GM23338 (cell line): ENCODE measurements around the gene MAST4.

ENCODE experiments used
- CREB1 ChIP-seq: fragments of 250-450 bp; sonication (Bioruptor Pico); IDR thresholded peaks from 2 replicates; pipeline ENCODE4 v1.5.0; 2020; ENCODE audit warnings: low read depth, mild to moderate bottlenecking, moderate library complexity
- CTCF ChIP-seq, 2 experiments: fragments of 200-600 bp in 1 of 2; sonication (generic) in 1 of 2; conservative IDR thresholded peaks; 2 replicates each; pipeline versions ENCODE4 v1.5.1 to v1.6.1; 2016 to 2017; ENCODE audit warnings: antibody characterized with exemption in 2 of 2, low read depth in 2 of 2, mild to moderate bottlenecking in 2 of 2, moderate library complexity in 1 of 2
- EZH2 ChIP-seq: fragments of 200-600 bp; sonication (generic); IDR thresholded peaks from one replicate; pipeline ENCODE4 v1.8.0; 2017; ENCODE audit warnings: antibody characterized with exemption, mild to moderate bottlenecking, low read depth; ENCODE audit not compliant: unreplicated experiment
- EZH2phosphoT487 ChIP-seq: fragments of 200-600 bp; sonication (generic); IDR thresholded peaks from one replicate; pipeline ENCODE4 v1.8.1; 2018; ENCODE audit warnings: antibody characterized with exemption; ENCODE audit not compliant: unreplicated experiment
- JUNB ChIP-seq: IDR thresholded peaks from one replicate; pipeline ENCODE4 v1.6.1; 2016; ENCODE audit warnings: antibody characterized with exemption; ENCODE audit not compliant: unreplicated experiment
- NANOG ChIP-seq: IDR thresholded peaks from 2 replicates; pipeline ENCODE4 v1.6.1; 2016; ENCODE audit warnings: antibody characterized with exemption, borderline replicate concordance
- POLR2AphosphoS5 ChIP-seq: IDR thresholded peaks from 2 replicates; pipeline ENCODE4 v1.6.1; 2016; ENCODE audit warnings: antibody characterized with exemption, low read depth
- REST ChIP-seq: IDR thresholded peaks from one replicate; pipeline ENCODE4 v1.6.1; 2018; ENCODE audit warnings: antibody characterized with exemption; ENCODE audit not compliant: unreplicated experiment

GRCh38 chr5:67197536-67197935 is 601.3 kb downstream of the MAST4 start:
- TF ChIP-seq CTCF (conservative IDR thresholded peaks at IDR 0.05; ENCODE audit: low read depth in 2 of 2) = no peak
- TF ChIP-seq REST = no peak
- TF ChIP-seq CREB1 (CRISPR knock-in tag) = no peak
- no peak for TF ChIP-seq POLR2AphosphoS5
- no peak for TF ChIP-seq EZH2
- TF ChIP-seq EZH2phosphoT487 = no peak
- TF ChIP-seq NANOG = no peak
- TF ChIP-seq JUNB = no peak
